HG02943 (cell line): ENCODE measurements around the gene IP6K1.
"Not testable (repeated sequence)": the region's sequence is repeated elsewhere in the genome, so short reads cannot be mapped to it uniquely, and the experiment has no call there.

Experiments
- ATAC-seq: cut with Tn5 transposase; IDR thresholded peaks from one replicate; pipeline ENCODE4 v1.9.1; 2021; ENCODE audit warnings: mild to moderate bottlenecking, low read depth, moderate library complexity; ENCODE audit not compliant: unreplicated experiment

Gene IP6K1

GRCh38 chr3:49714728-49715550 is 71.4 kb downstream of the IP6K1 start:
- ATAC-seq: no peak

GRCh38 chr3:49713336-49714105 is 72.8 kb downstream of the IP6K1 start:
- no peak for ATAC-seq

GRCh38 chr3:49712631-49713317 is 73.6 kb downstream of the IP6K1 start:
- ATAC-seq: no peak

GRCh38 chr3:49712166-49712565 is 74.2 kb downstream of the IP6K1 start:
- ATAC-seq: no peak

- no peak for ATAC-seq
Measured at GRCh38 chr3:49711489-49711888, 74.9 kb downstream of the IP6K1 start.

GRCh38 chr3:49709852-49710251 is 76.5 kb downstream of the IP6K1 start:
- no peak for ATAC-seq

GRCh38 chr3:49707113-49707480 is 79.2 kb downstream of the IP6K1 start:
- no peak for ATAC-seq

- ATAC-seq: no peak
Measured at GRCh38 chr3:49706456-49707112, 79.8 kb downstream of the IP6K1 start.

- no peak for ATAC-seq
Measured at GRCh38 chr3:49705390-49705960, 80.9 kb downstream of the IP6K1 start.

GRCh38 chr3:49704629-49705028 is 81.7 kb downstream of the IP6K1 start:
- ATAC-seq: no peak

GRCh38 chr3:49703956-49704355 is 82.4 kb downstream of the IP6K1 start:
- ATAC-seq: no peak

GRCh38 chr3:49703443-49703927 is 82.9 kb downstream of the IP6K1 start:
- ATAC-seq: no peak

GRCh38 chr3:49702672-49703071 is 83.7 kb downstream of the IP6K1 start:
- no peak for ATAC-seq

- ATAC-seq: no peak
Measured at GRCh38 chr3:49701388-49702077, 84.8 kb downstream of the IP6K1 start.

- no peak for ATAC-seq
Measured at GRCh38 chr3:49700453-49701128, 85.8 kb downstream of the IP6K1 start.

- ATAC-seq: no peak
Measured at GRCh38 chr3:49700014-49700413, 86.3 kb downstream of the IP6K1 start.

GRCh38 chr3:49699281-49699979 is 86.9 kb downstream of the IP6K1 start:
- ATAC-seq: no peak

GRCh38 chr3:49695350-49696015 is 90.9 kb downstream of the IP6K1 start:
- ATAC-seq: not testable (repeated sequence)
